Measurements from ENCODE around the gene MLLT3.

Gene MLLT3

GRCh38 chr9:20310024-20310423 lies 312.3 kb downstream of the MLLT3 start:
- Mint-ChIP-seq H3K9me3 (no peaks in the 10 kb centered on the region), H3K4me3 (no peak overlapping the region), H3K27ac (ENCODE audit: low read depth) (no peak overlapping the region), H3K27me3 (peaks cover 8% of the 10 kb centered on the region), H3K36me3 (ENCODE audit: insufficient read depth) (peaks cover 3% of the 10 kb centered on the region), H3K4me1 (peaks cover 4% of the 10 kb centered on the region)
- ATAC-seq (replicated peaks; ENCODE audit: extremely low read depth, poor library complexity, severe bottlenecking) (no peak), DNase-seq (ENCODE audit: low spot score in 2 of 2) (no peak)

GRCh38 chr9:20309124-20309523 lies 313.2 kb downstream of the MLLT3 start:
- H3K27me3 Mint-ChIP-seq = peaks cover 8% of the 10 kb centered on the region
- no peaks in the 10 kb centered on the region for H3K9me3 Mint-ChIP-seq
- no peak overlapping the region for H3K27ac Mint-ChIP-seq (ENCODE audit: low read depth)
- ATAC-seq (replicated peaks; ENCODE audit: extremely low read depth, poor library complexity, severe bottlenecking) = no peak
- H3K36me3 Mint-ChIP-seq (ENCODE audit: insufficient read depth) = peaks cover 3% of the 10 kb centered on the region
- DNase-seq (ENCODE audit: low spot score in 2 of 2) = no peak
- H3K4me3 Mint-ChIP-seq = no peak overlapping the region
- H3K4me1 Mint-ChIP-seq = no peaks in the 10 kb centered on the region

GRCh38 chr9:20307621-20308020 lies 314.7 kb downstream of the MLLT3 start:
- H3K4me3 Mint-ChIP-seq = no peak overlapping the region
- H3K4me1 Mint-ChIP-seq = no peaks in the 10 kb centered on the region
- peaks cover 3% of the 10 kb centered on the region for H3K36me3 Mint-ChIP-seq (ENCODE audit: insufficient read depth)
- ATAC-seq (replicated peaks; ENCODE audit: extremely low read depth, poor library complexity, severe bottlenecking) = no peak
- no peak overlapping the region for H3K27ac Mint-ChIP-seq (ENCODE audit: low read depth)
- H3K27me3 Mint-ChIP-seq = peaks cover 8% of the 10 kb centered on the region
- H3K9me3 Mint-ChIP-seq = no peaks in the 10 kb centered on the region
- no peak for DNase-seq (ENCODE audit: low spot score in 2 of 2)

- no peak overlapping the region for H3K4me3 Mint-ChIP-seq
- H3K27ac Mint-ChIP-seq (ENCODE audit: low read depth) = no peak overlapping the region
- DNase-seq (ENCODE audit: low spot score in 2 of 2) = no peak
- no peak for ATAC-seq (replicated peaks; ENCODE audit: extremely low read depth, poor library complexity, severe bottlenecking)
- H3K27me3 Mint-ChIP-seq = peaks cover 8% of the 10 kb centered on the region
- H3K9me3 Mint-ChIP-seq = no peaks in the 10 kb centered on the region
- H3K4me1 Mint-ChIP-seq = no peaks in the 10 kb centered on the region
- peaks cover 3% of the 10 kb centered on the region for H3K36me3 Mint-ChIP-seq (ENCODE audit: insufficient read depth)
Observed at GRCh38 chr9:20305452-20305851, 316.8 kb downstream of the MLLT3 start.

- peaks cover 3% of the 10 kb centered on the region for H3K36me3 Mint-ChIP-seq (ENCODE audit: insufficient read depth)
- no peak overlapping the region for H3K27ac Mint-ChIP-seq (ENCODE audit: low read depth)
- H3K4me1 Mint-ChIP-seq = no peaks in the 10 kb centered on the region
- peaks cover 8% of the 10 kb centered on the region for H3K27me3 Mint-ChIP-seq
- no peak for DNase-seq (ENCODE audit: low spot score in 2 of 2)
- H3K9me3 Mint-ChIP-seq = no peaks in the 10 kb centered on the region
- H3K4me3 Mint-ChIP-seq = no peak overlapping the region
- no peak for ATAC-seq (replicated peaks; ENCODE audit: extremely low read depth, poor library complexity, severe bottlenecking)
Observed at GRCh38 chr9:20303996-20304395, 318.3 kb downstream of the MLLT3 start.

GRCh38 chr9:20303066-20303465 lies 319.2 kb downstream of the MLLT3 start:
- no peaks in the 10 kb centered on the region for H3K9me3 Mint-ChIP-seq
- no peak overlapping the region for H3K4me3 Mint-ChIP-seq
- no peaks in the 10 kb centered on the region for H3K4me1 Mint-ChIP-seq
- H3K27ac Mint-ChIP-seq (ENCODE audit: low read depth) = no peak overlapping the region
- ATAC-seq (replicated peaks; ENCODE audit: extremely low read depth, poor library complexity, severe bottlenecking) (no peak), DNase-seq (ENCODE audit: low spot score in 2 of 2) (no peak)
- H3K27me3 Mint-ChIP-seq = peaks cover 2% of the 10 kb centered on the region
- peaks cover 2% of the 10 kb centered on the region for H3K36me3 Mint-ChIP-seq (ENCODE audit: insufficient read depth)

- Mint-ChIP-seq H3K4me3 (no peak overlapping the region), H3K27ac (ENCODE audit: low read depth) (no peak overlapping the region), H3K9me3 (no peaks in the 10 kb centered on the region), H3K36me3 (ENCODE audit: insufficient read depth) (no peaks in the 10 kb centered on the region), H3K4me1 (no peaks in the 10 kb centered on the region), H3K27me3 (no peaks in the 10 kb centered on the region)
- DNase-seq (ENCODE audit: low spot score in 2 of 2) (no peak), ATAC-seq (replicated peaks; ENCODE audit: extremely low read depth, poor library complexity, severe bottlenecking) (no peak)
Observed at GRCh38 chr9:20302197-20302596, 320.1 kb downstream of the MLLT3 start.

GRCh38 chr9:20300430-20301115 lies 321.7 kb downstream of the MLLT3 start:
- H3K27me3 Mint-ChIP-seq = no peaks in the 10 kb centered on the region
- DNase-seq (ENCODE audit: low spot score in 2 of 2) (no peak), ATAC-seq (replicated peaks; ENCODE audit: extremely low read depth, poor library complexity, severe bottlenecking) (no peak)
- no peak overlapping the region for H3K4me3 Mint-ChIP-seq
- no peaks in the 10 kb centered on the region for H3K4me1 Mint-ChIP-seq
- no peak overlapping the region for H3K27ac Mint-ChIP-seq (ENCODE audit: low read depth)
- no peaks in the 10 kb centered on the region for H3K36me3 Mint-ChIP-seq (ENCODE audit: insufficient read depth)
- no peaks in the 10 kb centered on the region for H3K9me3 Mint-ChIP-seq

GRCh38 chr9:20297646-20298084 lies 324.6 kb downstream of the MLLT3 start:
- no peak overlapping the region for H3K4me3 Mint-ChIP-seq
- no peaks in the 10 kb centered on the region for H3K27me3 Mint-ChIP-seq
- ATAC-seq (replicated peaks; ENCODE audit: extremely low read depth, poor library complexity, severe bottlenecking) (no peak), DNase-seq (ENCODE audit: low spot score in 2 of 2) (no peak)
- no peaks in the 10 kb centered on the region for H3K36me3 Mint-ChIP-seq (ENCODE audit: insufficient read depth)
- no peaks in the 10 kb centered on the region for H3K4me1 Mint-ChIP-seq
- peaks cover 5% of the 10 kb centered on the region for H3K9me3 Mint-ChIP-seq
- no peak overlapping the region for H3K27ac Mint-ChIP-seq (ENCODE audit: low read depth)

- no peak for ATAC-seq (replicated peaks; ENCODE audit: extremely low read depth, poor library complexity, severe bottlenecking)
- Mint-ChIP-seq H3K4me3 (no peak overlapping the region), H3K4me1 (no peaks in the 10 kb centered on the region), H3K27ac (ENCODE audit: low read depth) (no peak overlapping the region), H3K36me3 (ENCODE audit: insufficient read depth) (no peaks in the 10 kb centered on the region), H3K9me3 (peaks cover 9% of the 10 kb centered on the region), H3K27me3 (no peaks in the 10 kb centered on the region)
- DNase-seq (ENCODE audit: low spot score in 2 of 2) = no peak
Observed at GRCh38 chr9:20295555-20295954, 326.7 kb downstream of the MLLT3 start.

GRCh38 chr9:20294046-20294750 lies 328.1 kb downstream of the MLLT3 start:
- no peaks in the 10 kb centered on the region for H3K36me3 Mint-ChIP-seq (ENCODE audit: insufficient read depth)
- H3K9me3 Mint-ChIP-seq = peaks cover 9% of the 10 kb centered on the region
- no peaks in the 10 kb centered on the region for H3K4me1 Mint-ChIP-seq
- H3K27ac Mint-ChIP-seq (ENCODE audit: low read depth) = no peak overlapping the region
- DNase-seq (ENCODE audit: low spot score in 2 of 2) (no peak), ATAC-seq (replicated peaks; ENCODE audit: extremely low read depth, poor library complexity, severe bottlenecking) (no peak)
- H3K4me3 Mint-ChIP-seq = no peak overlapping the region
- no peaks in the 10 kb centered on the region for H3K27me3 Mint-ChIP-seq

GRCh38 chr9:20292002-20292401 lies 330.3 kb downstream of the MLLT3 start:
- H3K27ac Mint-ChIP-seq (ENCODE audit: low read depth) = no peak overlapping the region
- ATAC-seq (replicated peaks; ENCODE audit: extremely low read depth, poor library complexity, severe bottlenecking) (no peak), DNase-seq (ENCODE audit: low spot score in 2 of 2) (no peak)
- H3K4me1 Mint-ChIP-seq = no peaks in the 10 kb centered on the region
- no peaks in the 10 kb centered on the region for H3K27me3 Mint-ChIP-seq
- no peaks in the 10 kb centered on the region for H3K36me3 Mint-ChIP-seq (ENCODE audit: insufficient read depth)
- H3K9me3 Mint-ChIP-seq = peaks cover 9% of the 10 kb centered on the region
- H3K4me3 Mint-ChIP-seq = no peak overlapping the region

Measured in central memory CD8-positive, alpha-beta T cell (primary cell).